Measurements from ENCODE around the gene ATOH8. TPM values are rescaled to one million over a fixed set of nuclear protein-coding genes. Genes with fewer than 3 reads are reported as not detected.

Gene ATOH8
- total RNA-seq, 1 experiment from 2014 or later, result 0.20 TPM

DNA sequence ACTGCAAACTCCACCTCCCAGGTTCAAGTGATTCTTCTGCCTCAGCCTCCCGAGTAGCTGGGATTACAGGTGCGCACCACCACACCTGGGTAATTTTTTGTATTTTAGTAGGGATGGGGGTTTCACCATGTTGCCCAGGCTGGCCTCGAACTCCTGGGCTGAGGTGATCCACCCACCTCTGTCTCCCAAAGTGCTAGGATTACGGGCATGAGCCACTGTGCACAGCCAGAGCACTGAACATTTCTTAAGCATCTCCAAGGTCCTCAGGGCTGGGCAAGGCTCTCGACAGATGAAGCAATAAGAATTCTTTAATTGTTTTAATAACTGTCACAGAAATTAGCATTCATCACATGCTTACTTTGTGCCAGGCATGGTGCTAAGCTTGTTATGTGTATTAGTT is 4.1 kb downstream of the ATOH8 start:
- Histone ChIP-seq H2BK15ac (ENCODE audit: low read depth, low read length) (no peak overlapping the region), H3T11ph (ENCODE audit: low read length) (no peak overlapping the region), H2AFZ (ENCODE audit: low read length) (no peak overlapping the region), H4K8ac (replicated peaks; ENCODE audit: insufficient read length, low read depth, low read length) (no peak overlapping the region), H2BK120ac (ENCODE audit: low read depth, low read length, poor library complexity, severe bottlenecking) (no peak overlapping the region), H3K27me3 (ENCODE audit: insufficient read depth, low read length) (peaks cover 33% of the 10 kb centered on the region), H3K9ac (ENCODE audit: extremely low read depth, insufficient read length, low read length) (no peak overlapping the region), H3K4me2 (ENCODE audit: insufficient read depth, insufficient read length, low read length) (no peak overlapping the region), H3K56ac (ENCODE audit: insufficient read length, low read depth, low read length) (no peak overlapping the region), H2BK12ac (ENCODE audit: insufficient read length, low read depth, low read length) (no peak overlapping the region), H3K23ac (ENCODE audit: insufficient read length, low read depth, low read length) (no peak overlapping the region), H3K9me3 (ENCODE audit: control insufficient read depth, low read depth, low read length) (no peaks in the 10 kb centered on the region), H4K91ac (ENCODE audit: insufficient read length, low read depth, low read length) (no peak overlapping the region), H3K4me1 (ENCODE audit: insufficient read depth, low read length) (no peaks in the 10 kb centered on the region), H3K27ac (ENCODE audit: insufficient read length, low read depth, low read length) (no peak overlapping the region), H4K20me1 (ENCODE audit: control insufficient read depth, insufficient read depth, insufficient read length) (no peaks in the 10 kb centered on the region), H3K79me2 (ENCODE audit: insufficient read depth, low read length) (no peaks in the 10 kb centered on the region), H3K18ac (ENCODE audit: insufficient read length, low read depth, low read length) (no peak overlapping the region), H2AK5ac (ENCODE audit: insufficient read length, low read length) (no peak overlapping the region), H3K4ac (ENCODE audit: low read depth, low read length) (no peak overlapping the region), H2BK5ac (ENCODE audit: insufficient read length, low read length) (no peak overlapping the region), H2BK20ac (ENCODE audit: low read depth, low read length, poor library complexity, severe bottlenecking) (no peak overlapping the region), H3K14ac (ENCODE audit: insufficient read depth, low read length) (no peak overlapping the region), H3K23me2 (ENCODE audit: insufficient read length, low read depth, low read length, poor library complexity, severe bottlenecking) (peaks cover 21% of the 10 kb centered on the region), H4K5ac (ENCODE audit: insufficient read length, low read depth, low read length) (no peak overlapping the region), H3K79me1 (ENCODE audit: insufficient read depth, low read depth, low read length, poor library complexity, severe bottlenecking) (no peaks in the 10 kb centered on the region)
- Mint-ChIP-seq H3K27ac (no peak overlapping the region), H3K4me1 (peaks cover 8 to 13% of the 10 kb centered on the region in 2 experiments), H3K27me3 (ENCODE audit: low read depth) (peaks cover 90% of the 10 kb centered on the region), H3K4me3 (no peak overlapping the region), H3K9me3 (no peaks in the 10 kb centered on the region), H3K36me3 (ENCODE audit: insufficient read depth in 1 of 3, low read depth in 3 of 3) (no peaks in the 10 kb centered on the region)
- DNase-seq, result no peak
- no CpG with 5 or more reads among the region's 5 CpGs for WGBS (ENCODE audit: extremely low coverage, insufficient read length, low lambda C conversion rate)
- TF ChIP-seq CTCF (conservative IDR thresholded peaks at IDR 0.05), result no peak
